ENCODE results near the gene PLA2G5.
"Not testable (repeated sequence)": the region's sequence is repeated elsewhere in the genome, so short reads cannot be mapped to it uniquely, and the experiment has no call there.

The PLA2G5 gene

DNA sequence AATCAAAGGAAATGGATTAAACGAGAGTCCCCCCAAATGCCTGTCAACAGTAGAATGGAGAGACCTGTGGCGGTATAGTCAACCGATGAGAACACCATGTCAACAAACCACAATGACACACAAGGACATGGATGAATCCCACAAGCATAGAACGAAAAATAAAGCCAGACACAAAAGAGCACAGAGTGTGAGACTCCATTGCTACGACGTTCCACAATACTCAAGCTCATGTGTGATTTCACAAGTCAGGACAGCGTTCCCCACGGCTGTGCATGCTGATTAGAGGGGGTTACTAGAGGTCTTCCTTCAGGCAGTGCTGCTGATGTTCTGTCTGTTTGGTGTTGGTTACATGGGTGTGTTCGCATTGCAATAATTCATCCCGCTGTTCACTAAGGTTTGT lies 55.1 kb downstream of the PLA2G5 start:
- ATAC-seq = no peak
- TF ChIP-seq ZFP30 (CRISPR knock-in tag; IDR thresholded peaks at IDR 0.05) = no peak
- TF ChIP-seq TOX (CRISPR knock-in tag; IDR thresholded peaks at IDR 0.05; ENCODE audit: borderline replicate concordance) = no peak
- no peak for TF ChIP-seq OSR1 (CRISPR knock-in tag; IDR thresholded peaks at IDR 0.05)
- TF ChIP-seq ZNF70 (CRISPR knock-in tag; IDR thresholded peaks at IDR 0.05) = no peak
- TF ChIP-seq ZFP3 (CRISPR knock-in tag; IDR thresholded peaks at IDR 0.05) = no peak
- TF ChIP-seq ZC3H10 (CRISPR knock-in tag; IDR thresholded peaks at IDR 0.05) = no peak
- TF ChIP-seq RARB (CRISPR knock-in tag; IDR thresholded peaks at IDR 0.05) = no peak
- TF ChIP-seq ZNF565 (CRISPR knock-in tag; conservative IDR thresholded peaks at IDR 0.05; ENCODE audit: low read depth) = no peak
- TF ChIP-seq, protein P1, sequence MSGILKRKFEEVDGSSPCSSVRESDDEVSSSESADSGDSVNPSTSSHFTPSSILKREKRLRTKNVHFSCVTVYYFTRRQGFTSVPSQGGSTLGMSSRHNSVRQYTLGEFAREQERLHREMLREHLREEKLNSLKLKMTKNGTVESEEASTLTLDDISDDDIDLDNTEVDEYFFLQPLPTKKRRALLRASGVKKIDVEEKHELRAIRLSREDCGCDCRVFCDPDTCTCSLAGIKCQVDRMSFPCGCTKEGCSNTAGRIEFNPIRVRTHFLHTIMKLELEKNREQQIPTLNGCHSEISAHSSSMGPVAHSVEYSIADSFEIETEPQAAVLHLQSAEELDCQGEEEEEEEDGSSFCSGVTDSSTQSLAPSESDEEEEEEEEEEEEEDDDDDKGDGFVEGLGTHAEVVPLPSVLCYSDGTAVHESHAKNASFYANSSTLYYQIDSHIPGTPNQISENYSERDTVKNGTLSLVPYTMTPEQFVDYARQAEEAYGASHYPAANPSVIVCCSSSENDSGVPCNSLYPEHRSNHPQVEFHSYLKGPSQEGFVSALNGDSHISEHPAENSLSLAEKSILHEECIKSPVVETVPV (CRISPR knock-in tag; IDR thresholded peaks at IDR 0.05) = no peak
- no peak for TF ChIP-seq ARNTL (CRISPR knock-in tag; IDR thresholded peaks at IDR 0.05; ENCODE audit: borderline replicate concordance, low read depth)
- TF ChIP-seq, protein P2, sequence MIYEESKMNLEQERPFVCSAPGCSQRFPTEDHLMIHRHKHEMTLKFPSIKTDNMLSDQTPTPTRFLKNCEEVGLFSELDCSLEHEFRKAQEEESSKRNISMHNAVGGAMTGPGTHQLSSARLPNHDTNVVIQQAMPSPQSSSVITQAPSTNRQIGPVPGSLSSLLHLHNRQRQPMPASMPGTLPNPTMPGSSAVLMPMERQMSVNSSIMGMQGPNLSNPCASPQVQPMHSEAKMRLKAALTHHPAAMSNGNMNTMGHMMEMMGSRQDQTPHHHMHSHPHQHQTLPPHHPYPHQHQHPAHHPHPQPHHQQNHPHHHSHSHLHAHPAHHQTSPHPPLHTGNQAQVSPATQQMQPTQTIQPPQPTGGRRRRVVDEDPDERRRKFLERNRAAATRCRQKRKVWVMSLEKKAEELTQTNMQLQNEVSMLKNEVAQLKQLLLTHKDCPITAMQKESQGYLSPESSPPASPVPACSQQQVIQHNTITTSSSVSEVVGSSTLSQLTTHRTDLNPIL (CRISPR knock-in tag; IDR thresholded peaks at IDR 0.05; ENCODE audit: low read depth) = no peak
- no peak for TF ChIP-seq ISL1 (CRISPR knock-in tag; IDR thresholded peaks at IDR 0.05)
- TF ChIP-seq, protein P3, sequence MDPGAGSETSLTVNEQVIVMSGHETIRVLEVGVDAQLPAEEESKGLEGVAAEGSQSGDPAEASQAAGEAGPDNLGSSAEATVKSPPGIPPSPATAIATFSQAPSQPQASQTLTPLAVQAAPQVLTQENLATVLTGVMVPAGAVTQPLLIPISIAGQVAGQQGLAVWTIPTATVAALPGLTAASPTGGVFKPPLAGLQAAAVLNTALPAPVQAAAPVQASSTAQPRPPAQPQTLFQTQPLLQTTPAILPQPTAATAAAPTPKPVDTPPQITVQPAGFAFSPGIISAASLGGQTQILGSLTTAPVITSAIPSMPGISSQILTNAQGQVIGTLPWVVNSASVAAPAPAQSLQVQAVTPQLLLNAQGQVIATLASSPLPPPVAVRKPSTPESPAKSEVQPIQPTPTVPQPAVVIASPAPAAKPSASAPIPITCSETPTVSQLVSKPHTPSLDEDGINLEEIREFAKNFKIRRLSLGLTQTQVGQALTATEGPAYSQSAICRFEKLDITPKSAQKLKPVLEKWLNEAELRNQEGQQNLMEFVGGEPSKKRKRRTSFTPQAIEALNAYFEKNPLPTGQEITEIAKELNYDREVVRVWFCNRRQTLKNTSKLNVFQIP (CRISPR knock-in tag; IDR thresholded peaks at IDR 0.05; ENCODE audit: borderline replicate concordance, low read depth) = no peak
- no peak for TF ChIP-seq TCF4 (CRISPR knock-in tag; IDR thresholded peaks at IDR 0.05; ENCODE audit: borderline replicate concordance)
- TF ChIP-seq, protein P4, sequence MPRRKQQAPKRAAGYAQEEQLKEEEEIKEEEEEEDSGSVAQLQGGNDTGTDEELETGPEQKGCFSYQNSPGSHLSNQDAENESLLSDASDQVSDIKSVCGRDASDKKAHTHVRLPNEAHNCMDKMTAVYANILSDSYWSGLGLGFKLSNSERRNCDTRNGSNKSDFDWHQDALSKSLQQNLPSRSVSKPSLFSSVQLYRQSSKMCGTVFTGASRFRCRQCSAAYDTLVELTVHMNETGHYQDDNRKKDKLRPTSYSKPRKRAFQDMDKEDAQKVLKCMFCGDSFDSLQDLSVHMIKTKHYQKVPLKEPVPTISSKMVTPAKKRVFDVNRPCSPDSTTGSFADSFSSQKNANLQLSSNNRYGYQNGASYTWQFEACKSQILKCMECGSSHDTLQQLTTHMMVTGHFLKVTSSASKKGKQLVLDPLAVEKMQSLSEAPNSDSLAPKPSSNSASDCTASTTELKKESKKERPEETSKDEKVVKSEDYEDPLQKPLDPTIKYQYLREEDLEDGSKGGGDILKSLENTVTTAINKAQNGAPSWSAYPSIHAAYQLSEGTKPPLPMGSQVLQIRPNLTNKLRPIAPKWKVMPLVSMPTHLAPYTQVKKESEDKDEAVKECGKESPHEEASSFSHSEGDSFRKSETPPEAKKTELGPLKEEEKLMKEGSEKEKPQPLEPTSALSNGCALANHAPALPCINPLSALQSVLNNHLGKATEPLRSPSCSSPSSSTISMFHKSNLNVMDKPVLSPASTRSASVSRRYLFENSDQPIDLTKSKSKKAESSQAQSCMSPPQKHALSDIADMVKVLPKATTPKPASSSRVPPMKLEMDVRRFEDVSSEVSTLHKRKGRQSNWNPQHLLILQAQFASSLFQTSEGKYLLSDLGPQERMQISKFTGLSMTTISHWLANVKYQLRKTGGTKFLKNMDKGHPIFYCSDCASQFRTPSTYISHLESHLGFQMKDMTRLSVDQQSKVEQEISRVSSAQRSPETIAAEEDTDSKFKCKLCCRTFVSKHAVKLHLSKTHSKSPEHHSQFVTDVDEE (CRISPR knock-in tag; IDR thresholded peaks at IDR 0.05) = no peak

DNA sequence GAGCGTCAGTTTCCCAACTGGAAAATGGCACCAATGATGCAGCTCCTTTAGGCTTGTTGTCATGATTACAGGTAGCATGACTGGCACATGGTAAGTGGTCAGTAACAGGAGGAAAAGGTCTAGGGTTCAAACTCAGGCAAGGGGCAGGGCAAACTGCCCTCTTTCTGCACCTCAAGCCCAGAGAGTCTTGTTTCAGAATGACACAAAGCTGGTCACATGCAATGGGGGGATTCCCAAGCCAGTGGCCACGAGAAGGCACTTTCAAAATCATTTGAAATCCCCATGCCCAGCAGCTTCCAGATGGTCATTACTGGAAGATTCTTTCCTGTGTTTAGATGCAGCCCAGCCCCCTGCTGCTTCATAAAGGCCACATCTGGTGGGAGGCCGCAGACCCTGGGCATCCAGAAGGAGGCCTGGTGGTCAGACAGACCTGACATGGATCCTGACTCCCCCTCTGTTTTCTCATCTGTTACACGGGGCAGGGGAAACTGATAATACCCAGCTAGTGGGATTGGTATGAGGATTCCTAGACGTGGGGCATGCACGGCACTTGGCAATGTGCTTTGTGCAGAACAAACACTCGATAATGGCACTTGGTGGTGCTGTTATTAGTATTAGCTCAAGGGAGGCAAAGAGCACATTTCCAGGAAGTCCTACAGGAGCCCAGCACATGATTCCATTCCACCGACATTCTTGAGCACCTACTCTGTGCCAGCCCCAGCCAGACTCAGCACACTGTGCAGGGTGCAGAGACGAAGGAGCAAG lies 56.2 kb downstream of the PLA2G5 start:
- TF ChIP-seq CSDC2 (CRISPR knock-in tag; IDR thresholded peaks at IDR 0.05) (no peak), ARNTL (CRISPR knock-in tag; IDR thresholded peaks at IDR 0.05; ENCODE audit: borderline replicate concordance, low read depth) (no peak)
- no peak for ATAC-seq

DNA sequence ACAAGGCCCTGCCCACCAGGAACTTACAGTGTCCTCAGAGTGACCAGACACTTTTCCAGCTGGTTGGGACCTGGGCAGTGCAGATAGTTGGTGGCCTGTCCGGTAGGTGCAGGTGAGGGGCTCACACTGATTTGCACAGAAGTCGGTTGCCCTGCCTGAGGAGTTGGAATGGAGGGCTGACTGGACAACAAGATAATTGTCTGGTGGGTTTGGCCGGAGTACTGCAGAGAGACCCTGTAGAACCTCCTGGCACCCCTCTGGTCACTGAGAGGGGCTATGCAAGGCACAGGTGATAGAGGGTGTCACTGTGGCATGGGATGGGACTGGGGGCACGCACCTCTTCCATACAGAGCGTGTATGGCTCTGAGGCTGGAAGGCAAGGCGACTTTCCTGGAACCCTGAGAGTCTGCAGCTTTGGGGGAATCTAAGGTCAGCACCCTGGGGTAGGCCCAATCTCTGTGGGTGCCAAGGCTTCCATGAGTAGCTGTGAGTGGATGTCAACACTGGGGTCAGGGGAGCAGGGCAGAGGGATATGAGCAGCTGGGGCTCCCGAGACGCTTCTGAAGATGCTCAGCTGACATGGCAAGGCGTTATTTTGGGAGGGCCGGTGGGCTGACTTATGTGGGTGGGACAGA lies 56.9 kb downstream of the PLA2G5 start:
- no peak for ATAC-seq
- TF ChIP-seq, protein P2 (CRISPR knock-in tag; IDR thresholded peaks at IDR 0.05; ENCODE audit: low read depth) = no peak
- TF ChIP-seq, protein P4 (CRISPR knock-in tag; IDR thresholded peaks at IDR 0.05) = no peak
- TF ChIP-seq SNAI2 (CRISPR knock-in tag; IDR thresholded peaks at IDR 0.05) (no peak), ZC3H10 (CRISPR knock-in tag; IDR thresholded peaks at IDR 0.05) (no peak), BACH2 (CRISPR knock-in tag; IDR thresholded peaks at IDR 0.05; ENCODE audit: borderline replicate concordance) (no peak), ISL1 (CRISPR knock-in tag; IDR thresholded peaks at IDR 0.05) (no peak), RARB (CRISPR knock-in tag; IDR thresholded peaks at IDR 0.05) (no peak), ZFP3 (CRISPR knock-in tag; IDR thresholded peaks at IDR 0.05) (no peak)

DNA sequence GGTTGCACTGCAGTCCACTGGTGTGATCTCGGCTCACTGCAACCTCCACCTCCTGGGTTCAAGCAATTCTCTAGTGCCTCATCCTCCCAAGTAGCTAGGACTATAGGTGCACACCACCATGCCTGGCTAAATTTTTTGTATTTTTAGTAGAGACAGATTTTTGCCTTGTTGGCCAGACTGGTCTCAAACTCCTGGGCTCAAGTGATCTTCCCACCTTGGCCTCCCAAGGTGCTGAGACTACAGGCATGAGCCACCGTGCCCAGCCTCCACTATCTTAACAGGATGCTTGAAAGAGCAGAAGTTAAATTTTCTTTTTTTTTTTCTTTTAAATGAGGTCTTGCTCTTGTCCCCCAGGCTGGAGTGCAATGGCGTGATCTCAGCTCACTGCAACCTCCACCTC lies 60.5 kb downstream of the PLA2G5 start:
- ATAC-seq = not testable (repeated sequence)
